Fibroblast of lung (primary cell): Measurements from ENCODE around the gene TBR1.

Experiments
- EZH2 ChIP-seq: IDR thresholded peaks from 2 replicates; pipeline ENCODE4 v1.5.1; 2012; ENCODE audit warnings: low read length, control low read depth, mild to moderate bottlenecking; ENCODE audit errors: missing control alignments
- TF ChIP-seq, protein P1 (sequence below), 2 donors: IDR thresholded peaks in 1 of 2; conservative IDR thresholded peaks in 1 of 2; 1 replicate in 1 of 2; 2 replicates in 1 of 2; pipeline ENCODE4 v1.5.1; 2011 to 2012; ENCODE audit warnings: low read length in 2 of 2, control low read depth in 1 of 2, inconsistent platforms in 1 of 2, low read depth in 1 of 2, mild to moderate bottlenecking in 1 of 2

DNA sequence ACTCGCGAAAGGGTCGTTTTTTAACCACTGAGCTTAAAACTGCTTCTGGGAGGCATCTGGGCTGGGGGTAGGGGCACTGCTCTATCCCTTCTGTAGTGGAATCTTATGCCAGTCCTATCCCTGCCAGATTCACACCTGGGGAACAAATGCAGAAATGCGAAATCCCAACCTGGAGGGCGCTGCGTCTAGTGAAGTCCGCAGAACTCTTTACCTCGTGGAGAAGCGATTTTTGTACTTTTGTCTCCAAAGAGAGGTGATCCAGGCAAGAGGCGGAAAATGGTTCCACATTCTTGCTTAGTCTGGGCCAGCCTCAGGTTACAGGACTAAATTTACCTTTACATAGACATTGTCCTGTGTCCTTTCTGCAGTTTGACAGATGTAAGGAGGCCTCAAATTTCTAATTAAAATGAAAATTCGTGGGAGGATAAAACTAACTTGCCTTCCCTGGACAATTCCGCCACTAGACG lies 10.4 kb downstream of the TBR1 start:
- TF ChIP-seq, protein P1, sequence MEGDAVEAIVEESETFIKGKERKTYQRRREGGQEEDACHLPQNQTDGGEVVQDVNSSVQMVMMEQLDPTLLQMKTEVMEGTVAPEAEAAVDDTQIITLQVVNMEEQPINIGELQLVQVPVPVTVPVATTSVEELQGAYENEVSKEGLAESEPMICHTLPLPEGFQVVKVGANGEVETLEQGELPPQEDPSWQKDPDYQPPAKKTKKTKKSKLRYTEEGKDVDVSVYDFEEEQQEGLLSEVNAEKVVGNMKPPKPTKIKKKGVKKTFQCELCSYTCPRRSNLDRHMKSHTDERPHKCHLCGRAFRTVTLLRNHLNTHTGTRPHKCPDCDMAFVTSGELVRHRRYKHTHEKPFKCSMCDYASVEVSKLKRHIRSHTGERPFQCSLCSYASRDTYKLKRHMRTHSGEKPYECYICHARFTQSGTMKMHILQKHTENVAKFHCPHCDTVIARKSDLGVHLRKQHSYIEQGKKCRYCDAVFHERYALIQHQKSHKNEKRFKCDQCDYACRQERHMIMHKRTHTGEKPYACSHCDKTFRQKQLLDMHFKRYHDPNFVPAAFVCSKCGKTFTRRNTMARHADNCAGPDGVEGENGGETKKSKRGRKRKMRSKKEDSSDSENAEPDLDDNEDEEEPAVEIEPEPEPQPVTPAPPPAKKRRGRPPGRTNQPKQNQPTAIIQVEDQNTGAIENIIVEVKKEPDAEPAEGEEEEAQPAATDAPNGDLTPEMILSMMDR (conservative IDR thresholded peaks at IDR 0.05 in 1 of 2, IDR thresholded peaks at IDR 0.05 in 1 of 2; ENCODE audit: low read depth in 1 of 2, low read length in 2 of 2): peak; percentile 63 to 86
- TF ChIP-seq EZH2: peak; percentile 59
